ENCODE measurements around the gene RAX2.

Gene RAX2

DNA sequence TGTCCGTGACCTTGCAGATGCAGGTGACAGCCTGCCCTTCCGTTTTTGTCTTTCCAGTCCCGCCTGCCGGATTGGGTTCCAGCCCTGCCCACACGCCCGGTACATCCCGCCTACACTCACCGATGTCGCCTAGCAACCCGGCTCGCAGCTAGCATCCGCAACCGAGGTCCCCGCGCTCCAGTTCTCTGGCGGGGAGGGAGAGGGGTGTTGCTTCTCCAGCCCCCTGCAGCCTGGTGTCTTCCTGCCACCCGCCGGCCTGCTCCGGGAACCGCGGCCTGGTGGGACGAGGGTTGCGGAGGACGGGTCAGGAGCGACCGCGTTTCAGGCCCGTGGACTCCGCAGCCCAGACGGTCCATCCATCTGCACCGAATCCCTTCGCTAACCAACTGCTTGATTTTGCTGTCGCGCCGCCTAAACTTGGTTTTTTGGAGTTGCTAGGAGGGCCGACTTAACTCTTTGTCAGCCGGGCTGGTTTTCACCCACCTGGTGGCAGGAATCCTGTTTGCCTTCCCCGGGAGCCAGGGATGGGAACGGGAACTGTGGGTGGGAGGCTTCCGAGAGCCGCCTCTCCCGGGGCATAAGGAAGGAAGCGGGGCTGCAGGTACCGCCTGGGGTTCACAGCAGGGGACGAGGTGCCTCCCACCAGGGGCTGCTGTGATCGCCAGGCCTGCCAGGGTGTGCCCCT is 29.5 kb upstream of the RAX2 start:
- no peak for DNase-seq (ENCODE audit: low spot score)

DNA sequence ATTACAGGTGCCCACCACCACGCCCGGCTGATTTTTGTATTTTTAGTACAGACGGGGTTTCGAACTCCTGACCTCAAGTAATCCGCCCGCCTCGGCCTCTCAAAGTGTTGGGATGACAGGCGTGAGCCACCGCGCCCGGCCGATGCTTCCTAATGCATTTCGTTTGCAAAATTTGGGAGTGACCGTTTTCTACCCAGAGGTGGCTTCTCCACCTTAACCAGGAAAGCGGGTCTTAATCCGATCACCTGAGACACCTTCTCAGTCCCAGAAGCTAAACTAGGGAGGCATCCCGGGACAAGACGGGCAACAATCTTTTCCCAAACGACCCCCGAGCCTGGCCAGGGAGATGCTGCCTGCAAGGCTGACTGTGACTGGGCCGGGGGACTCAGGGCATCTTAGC is 29.0 kb upstream of the RAX2 start:
- no peak for DNase-seq (ENCODE audit: low spot score)

- DNase-seq (ENCODE audit: low spot score), result no peak
Measured at GRCh38 chr19:3798137-3798536, 26.1 kb upstream of the RAX2 start.

DNA sequence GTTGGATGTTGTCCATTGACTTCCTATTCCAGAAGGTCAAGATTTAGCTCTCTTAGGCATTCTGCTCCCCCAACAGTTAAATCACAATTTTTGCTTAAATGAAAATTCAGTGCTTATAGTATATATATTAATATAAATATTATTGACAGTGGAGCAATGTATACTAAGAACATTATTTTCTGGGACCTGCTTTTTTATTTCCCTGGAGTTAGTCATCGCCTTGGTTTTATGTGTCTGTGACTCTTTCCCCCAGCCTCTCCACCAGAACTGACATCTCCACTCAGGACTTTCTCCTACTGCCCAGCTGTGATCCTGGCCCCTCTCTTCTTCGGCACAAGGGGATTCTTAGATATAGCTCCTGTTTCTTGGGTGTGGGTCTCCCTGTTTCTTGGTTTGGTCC is 24.3 kb upstream of the RAX2 start:
- no peak for DNase-seq (ENCODE audit: low spot score)

DNA sequence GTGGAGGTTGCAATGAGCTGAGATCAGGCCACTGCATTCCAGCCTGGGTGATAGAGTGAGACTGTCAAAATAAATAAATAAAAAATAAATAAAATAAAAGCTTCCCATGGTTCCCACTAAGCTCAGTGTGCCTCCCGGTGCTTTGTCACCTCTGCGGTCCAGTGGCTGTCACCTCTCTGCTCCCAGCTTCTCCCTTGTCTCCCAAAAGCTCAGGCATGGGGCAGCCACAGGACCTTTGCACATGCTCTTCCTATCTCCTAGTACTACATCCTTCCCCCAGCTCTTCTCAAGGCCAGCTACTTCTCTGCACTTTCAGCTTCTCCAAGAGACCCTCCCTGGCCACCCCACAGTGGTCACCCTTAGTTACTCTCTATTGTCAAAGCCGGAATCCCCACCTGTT is 21.8 kb upstream of the RAX2 start:
- DNase-seq (ENCODE audit: low spot score), result no peak

DNA sequence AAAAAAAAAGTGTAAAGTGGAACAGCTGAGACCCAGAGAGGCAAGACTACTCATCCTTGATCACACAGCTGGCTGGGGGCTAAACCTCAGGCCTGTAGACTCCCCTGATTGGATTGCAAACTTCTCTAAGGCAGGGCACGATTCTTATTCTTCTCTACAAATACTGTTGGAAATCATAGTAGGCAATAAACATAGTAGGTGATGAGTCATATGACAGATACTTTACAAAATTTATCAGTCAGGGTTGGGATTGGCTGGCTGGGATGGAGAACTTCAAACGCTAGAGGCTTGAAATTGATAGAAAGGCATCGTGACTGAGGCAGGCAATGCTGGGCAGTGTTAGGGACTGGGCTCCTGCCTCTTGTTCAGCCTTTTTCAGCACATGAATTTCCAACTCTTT is 20.1 kb upstream of the RAX2 start:
- DNase-seq (ENCODE audit: low spot score), result no peak

DNA sequence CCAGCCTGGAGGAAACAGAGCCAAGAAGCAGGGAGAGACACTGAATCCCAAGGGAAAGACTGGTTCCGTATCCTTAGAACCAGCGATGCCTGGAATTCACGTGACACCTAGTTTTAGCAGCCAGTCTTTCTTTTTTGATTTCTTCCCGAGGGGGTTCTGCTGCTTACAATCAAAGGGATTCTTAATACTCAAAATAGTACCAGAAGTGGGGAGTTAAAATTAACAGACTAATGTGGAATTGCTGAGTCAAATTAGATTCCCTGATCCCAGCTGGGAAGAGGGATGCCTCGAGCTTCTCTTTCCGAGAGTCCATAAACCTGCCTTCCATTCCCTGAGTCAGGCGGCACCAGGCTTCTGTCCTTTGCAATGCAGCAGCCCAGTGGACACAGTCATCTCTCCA is 18.9 kb upstream of the RAX2 start:
- no peak for DNase-seq (ENCODE audit: low spot score)

DNA sequence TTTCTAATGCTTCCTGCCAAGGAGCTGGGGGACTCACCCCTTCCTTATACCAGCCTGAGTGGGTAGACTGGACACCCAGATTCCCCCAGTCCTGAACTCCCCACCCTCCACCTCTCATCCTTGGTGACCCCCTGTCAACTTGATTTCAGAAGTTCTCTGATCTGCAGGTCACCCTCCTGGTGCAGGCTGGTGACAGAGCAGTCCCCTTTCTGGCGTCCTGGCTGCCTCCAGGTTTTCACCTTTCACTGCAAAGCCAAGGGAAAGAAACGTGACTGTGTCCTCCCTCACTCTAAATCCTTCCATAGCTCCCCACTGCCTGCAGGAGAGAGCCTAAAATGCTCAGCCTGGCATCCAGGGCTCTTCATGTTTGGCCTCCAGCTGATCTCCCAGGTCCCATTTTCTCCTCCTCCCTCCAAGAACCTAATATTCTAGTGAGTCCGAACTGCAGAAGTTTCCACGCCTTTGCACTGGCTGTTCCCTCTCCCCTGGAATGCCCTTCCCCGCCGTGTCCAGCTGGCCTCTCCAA is 18.2 kb upstream of the RAX2 start:
- DNase-seq (ENCODE audit: low spot score), result no peak

- DNase-seq (ENCODE audit: low spot score), result no peak
Measured at GRCh38 chr19:3788996-3789778, 17.2 kb upstream of the RAX2 start.

- no peak for DNase-seq (ENCODE audit: low spot score)
Measured at GRCh38 chr19:3785938-3786824, 14.2 kb upstream of the RAX2 start, which contains the start of gene MATK. MATK (minus strand) TSS chr19:3786381; CDS start chr19:3785135, 1,246 bp downstream.

DNA sequence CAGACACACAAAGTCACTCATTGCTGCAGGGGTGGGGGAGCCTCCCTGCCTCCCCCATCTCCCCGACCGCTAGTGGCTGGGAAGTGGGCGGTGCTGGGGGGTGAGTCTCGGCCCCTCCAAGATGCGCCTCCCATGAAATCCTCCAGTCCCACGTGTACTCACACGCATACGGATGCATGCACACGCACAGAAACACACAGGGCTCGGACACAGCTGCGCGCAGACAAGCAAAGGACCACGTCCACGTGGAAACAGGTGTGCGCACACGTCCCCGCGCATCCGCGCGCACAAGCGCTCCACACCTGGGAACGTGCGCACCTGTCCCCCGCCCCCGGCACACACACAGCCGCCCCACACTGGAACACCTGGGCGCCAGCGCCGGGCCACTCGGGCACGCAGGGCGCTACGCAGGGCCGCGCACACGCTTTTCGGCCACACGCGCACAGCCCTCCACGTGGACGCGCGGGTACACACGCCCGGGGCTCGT is 13.5 kb upstream of the RAX2 start:
- no peak for DNase-seq (ENCODE audit: low spot score)

- no peak for DNase-seq (ENCODE audit: low spot score)
Measured at GRCh38 chr19:3784607-3785450, 12.8 kb upstream of the RAX2 start.

GRCh38 chr19:3783660-3784584 is 11.9 kb upstream of the RAX2 start:
- DNase-seq (ENCODE audit: low spot score), result no peak

GRCh38 chr19:3782903-3783302 is 10.9 kb upstream of the RAX2 start:
- DNase-seq (ENCODE audit: low spot score), result no peak

- no peak for DNase-seq (ENCODE audit: low spot score)
Measured at GRCh38 chr19:3782330-3782729, 10.3 kb upstream of the RAX2 start.

- no peak for DNase-seq (ENCODE audit: low spot score)
Measured at GRCh38 chr19:3781603-3782002, 9.6 kb upstream of the RAX2 start.

DNA sequence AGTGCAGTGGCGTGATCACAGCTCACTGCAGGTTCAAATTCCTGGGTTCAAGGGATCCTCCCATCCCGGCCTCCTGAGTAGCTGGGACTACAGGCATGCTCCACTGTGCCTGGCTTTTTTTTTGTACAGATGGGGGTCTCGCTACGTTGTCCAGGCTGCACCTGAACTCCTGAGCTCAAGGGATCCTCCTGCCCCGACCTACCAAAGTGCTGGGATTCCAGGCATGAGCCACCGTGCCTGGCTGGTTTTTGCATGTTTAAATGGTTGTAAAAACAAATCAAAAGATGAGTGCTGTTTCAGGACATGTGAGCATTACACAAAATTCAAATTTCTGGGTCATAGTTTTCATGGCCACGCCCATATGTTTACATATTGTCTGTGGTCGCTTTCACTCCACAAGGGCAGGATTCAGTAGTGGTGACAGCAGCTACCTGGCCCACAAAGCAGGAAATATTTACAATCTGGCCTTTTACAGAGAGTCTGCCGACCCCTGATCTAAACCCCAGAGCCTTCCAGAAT is 8.8 kb upstream of the RAX2 start:
- no peak for DNase-seq (ENCODE audit: low spot score)

- DNase-seq (ENCODE audit: low spot score), result no peak
Measured at GRCh38 chr19:3778899-3779723, 7.1 kb upstream of the RAX2 start.

All from COLO829 (cell line).